K562 (cell line): ENCODE results near the gene PNPLA7. TPM values are rescaled to one million over a fixed set of nuclear protein-coding genes. Genes with fewer than 3 reads are reported as not detected.

Source experiments
- BMI1 ChIP-seq: fragments of 150-350 bp; IDR thresholded peaks from 2 replicates; pipeline ENCODE4 v1.6.1; 2014; ENCODE audit warnings: low read length
- KHSRP ChIP-seq: fragments of 450-650 bp; IDR thresholded peaks from 2 replicates; pipeline ENCODE4 v1.6.1; 2017
- MYC ChIP-seq, 2 experiments: fragments of 250-450 bp in 1 of 2; sonication (Bioruptor Pico) in 1 of 2; IDR thresholded peaks; 2 replicates each; pipeline versions ENCODE4 v1.5.1 to v1.6.1; 2012 to 2021; ENCODE audit warnings: low read depth in 2 of 2, borderline replicate concordance in 1 of 2, improper control_type of control experiment in 1 of 2, low read length in 1 of 2, mild to moderate bottlenecking in 1 of 2, moderate library complexity in 1 of 2
- NEUROD1 ChIP-seq: fragments of 150-350 bp; IDR thresholded peaks from 2 replicates; pipeline ENCODE4 v1.6.1; 2014; ENCODE audit warnings: borderline replicate concordance, low read length, low read depth; ENCODE audit not compliant: partially characterized antibody
- NR2C2 ChIP-seq, 2 experiments: fragments of 200-800 bp in 1 of 2; sonication (Bioruptor generic) in 1 of 2; sonication (generic) in 1 of 2; formaldehyde crosslinking in 1 of 2; IDR thresholded peaks; 2 replicates each; pipeline versions ENCODE4 v1.6.1 to v1.8.0; 2016 to 2022; ENCODE audit warnings: mild to moderate bottlenecking in 1 of 2, missing compliant biosample characterization in 1 of 2, missing genetic modification characterization in 1 of 2, missing genetic modification reagents in 1 of 2
- POLR2G ChIP-seq: fragments of 200-400 bp; formaldehyde crosslinking; IDR thresholded peaks from 2 replicates; pipeline ENCODE4 v1.6.1; 2017; ENCODE audit warnings: low read depth, mild to moderate bottlenecking, antibody characterized with exemption, low read length, moderate library complexity
- RBM17 ChIP-seq: fragments of 200-400 bp; formaldehyde crosslinking; IDR thresholded peaks from 2 replicates; pipeline ENCODE4 v1.6.1; 2017; ENCODE audit warnings: low read depth, mild to moderate bottlenecking, low read length, borderline replicate concordance
- SMAD3 ChIP-seq: fragments of 450-650 bp; formaldehyde crosslinking; conservative IDR thresholded peaks from 2 replicates; pipeline ENCODE4 v1.4.0; 2020; ENCODE audit warnings: mild to moderate bottlenecking
- UBTF ChIP-seq, 2 experiments: IDR thresholded peaks; 2 replicates each; pipeline ENCODE4 v1.6.1; 2012; ENCODE audit warnings: improper control_type of control experiment in 2 of 2, low read depth in 2 of 2, low read length in 2 of 2, borderline replicate concordance in 1 of 2
- ZNF165 ChIP-seq: fragments of 250-450 bp; sonication (Bioruptor Pico); IDR thresholded peaks from 2 replicates; pipeline ENCODE4 v1.4.0; 2020; ENCODE audit warnings: borderline replicate concordance
- ZNF274 ChIP-seq: IDR thresholded peaks from 2 replicates; pipeline ENCODE4 v1.6.1; 2011; ENCODE audit warnings: low read depth, mild to moderate bottlenecking, low read length, moderate library complexity, borderline replicate concordance
- ZNF316 ChIP-seq: fragments of 450-650 bp; IDR thresholded peaks from 2 replicates; pipeline ENCODE4 v1.6.1; 2016
- ZNF644 ChIP-seq: fragments of 200-800 bp; sonication (Bioruptor generic); IDR thresholded peaks from 2 replicates; pipeline ENCODE4 v1.6.1; 2016; ENCODE audit warnings: low read depth, missing genetic modification characterization, missing compliant biosample characterization
- polyA plus RNA-seq, 8 experiments: library from polyadenylated mRNA; depleted of rRNA in 4 of 8; stranded (reverse) in 5 of 8; unstranded in 3 of 8; fragments of >200 nt; fragmentation: Nextera tagmentation in 2 of 8; fragmentation: Illumina TruSeq in 1 of 8; extraction: Ambion mirVana in 2 of 8; extraction: Trizol in 1 of 8; gene quantifications; 2 replicates each; pipeline versions ENCODE4 v1.2.1 to v1.2.3, GENCODE V29; 2011 to 2014; ENCODE audit warnings: inconsistent platforms in 1 of 8, missing spikeins in 1 of 8
- total RNA-seq, 7 experiments: library from RNA; depleted of rRNA in 6 of 7; stranded (reverse); fragments of >200 nt in 6 of 7; fragmentation: Illumina TruSeq in 2 of 7; extraction: Trizol in 2 of 7; gene quantifications; 2 replicates each; pipeline versions ENCODE4 v1.2.1 to v1.2.3, GENCODE V29; 2011 to 2021; ENCODE audit warnings: low replicate concordance in 1 of 7
- TF ChIP-seq, protein P1 (sequence below): fragments of 250-450 bp; sonication (Bioruptor Pico); IDR thresholded peaks from 2 replicates; pipeline ENCODE4 v1.4.0; 2020; ENCODE audit warnings: mild to moderate bottlenecking, moderate library complexity
- TF ChIP-seq, protein P2 (sequence below): fragments of 250-450 bp; sonication (Bioruptor Pico); IDR thresholded peaks from 2 replicates; pipeline ENCODE4 v1.5.0; 2022; ENCODE audit warnings: mild to moderate bottlenecking

The PNPLA7 gene
- total and polyA plus RNA-seq, 9 of the 15 experiments (the other 6 are each of a cell fraction or from before 2014, with no cell fraction given) = 0.01 to 0.85 (median 0.19) TPM; not detected in 1

GRCh38 chr9:137578518-137579258, 28.5 kb upstream of the PNPLA7 start, which contains the start of gene DPH7 (continued):
- TF ChIP-seq, protein P1, sequence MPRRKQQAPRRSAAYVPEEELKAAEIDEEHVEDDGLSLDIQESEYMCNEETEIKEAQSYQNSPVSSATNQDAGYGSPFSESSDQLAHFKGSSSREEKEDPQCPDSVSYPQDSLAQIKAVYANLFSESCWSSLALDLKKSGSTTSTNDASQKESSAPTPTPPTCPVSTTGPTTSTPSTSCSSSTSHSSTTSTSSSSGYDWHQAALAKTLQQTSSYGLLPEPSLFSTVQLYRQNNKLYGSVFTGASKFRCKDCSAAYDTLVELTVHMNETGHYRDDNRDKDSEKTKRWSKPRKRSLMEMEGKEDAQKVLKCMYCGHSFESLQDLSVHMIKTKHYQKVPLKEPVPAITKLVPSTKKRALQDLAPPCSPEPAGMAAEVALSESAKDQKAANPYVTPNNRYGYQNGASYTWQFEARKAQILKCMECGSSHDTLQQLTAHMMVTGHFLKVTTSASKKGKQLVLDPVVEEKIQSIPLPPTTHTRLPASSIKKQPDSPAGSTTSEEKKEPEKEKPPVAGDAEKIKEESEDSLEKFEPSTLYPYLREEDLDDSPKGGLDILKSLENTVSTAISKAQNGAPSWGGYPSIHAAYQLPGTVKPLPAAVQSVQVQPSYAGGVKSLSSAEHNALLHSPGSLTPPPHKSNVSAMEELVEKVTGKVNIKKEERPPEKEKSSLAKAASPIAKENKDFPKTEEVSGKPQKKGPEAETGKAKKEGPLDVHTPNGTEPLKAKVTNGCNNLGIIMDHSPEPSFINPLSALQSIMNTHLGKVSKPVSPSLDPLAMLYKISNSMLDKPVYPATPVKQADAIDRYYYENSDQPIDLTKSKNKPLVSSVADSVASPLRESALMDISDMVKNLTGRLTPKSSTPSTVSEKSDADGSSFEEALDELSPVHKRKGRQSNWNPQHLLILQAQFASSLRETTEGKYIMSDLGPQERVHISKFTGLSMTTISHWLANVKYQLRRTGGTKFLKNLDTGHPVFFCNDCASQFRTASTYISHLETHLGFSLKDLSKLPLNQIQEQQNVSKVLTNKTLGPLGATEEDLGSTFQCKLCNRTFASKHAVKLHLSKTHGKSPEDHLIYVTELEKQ (CRISPR knock-in tag) = no peak
- TF ChIP-seq ZNF316 (peak; percentile 72), KHSRP (no peak), NR2C2 (CRISPR knock-in tag; IDR thresholded peaks at IDR 0.05) (peak; percentile 100), NR2C2 (tag; IDR thresholded peaks at IDR 0.05) (peak; percentile 100), RBM17 (no peak), UBTF (IDR thresholded peaks at IDR 0.05; ENCODE audit: borderline replicate concordance in 1 of 2, low read depth in 2 of 2, low read length in 2 of 2) (peak; percentile 86 to 95; a peak in 3 of 4 replicates), ZNF274 (no peak), POLR2G (peak; percentile 95), BMI1 (no peak), ZNF165 (CRISPR knock-in tag) (no peak; the same call in 1 of the 2 replicates), SMAD3 (CRISPR knock-in tag) (peak; percentile 17; the same call in 1 of the 2 replicates), NEUROD1 (no peak), ZNF644 (0 out of 2 replicates have a peak, but pooled peaks have one; percentile 25), MYC (IDR thresholded peaks at IDR 0.05; ENCODE audit: low read depth, low read length) (peak; percentile 81), MYC (CRISPR knock-in tag; IDR thresholded peaks at IDR 0.05; ENCODE audit: borderline replicate concordance, low read depth) (peak; percentile 57; the same call in 1 of the 2 replicates)
- TF ChIP-seq, protein P2, sequence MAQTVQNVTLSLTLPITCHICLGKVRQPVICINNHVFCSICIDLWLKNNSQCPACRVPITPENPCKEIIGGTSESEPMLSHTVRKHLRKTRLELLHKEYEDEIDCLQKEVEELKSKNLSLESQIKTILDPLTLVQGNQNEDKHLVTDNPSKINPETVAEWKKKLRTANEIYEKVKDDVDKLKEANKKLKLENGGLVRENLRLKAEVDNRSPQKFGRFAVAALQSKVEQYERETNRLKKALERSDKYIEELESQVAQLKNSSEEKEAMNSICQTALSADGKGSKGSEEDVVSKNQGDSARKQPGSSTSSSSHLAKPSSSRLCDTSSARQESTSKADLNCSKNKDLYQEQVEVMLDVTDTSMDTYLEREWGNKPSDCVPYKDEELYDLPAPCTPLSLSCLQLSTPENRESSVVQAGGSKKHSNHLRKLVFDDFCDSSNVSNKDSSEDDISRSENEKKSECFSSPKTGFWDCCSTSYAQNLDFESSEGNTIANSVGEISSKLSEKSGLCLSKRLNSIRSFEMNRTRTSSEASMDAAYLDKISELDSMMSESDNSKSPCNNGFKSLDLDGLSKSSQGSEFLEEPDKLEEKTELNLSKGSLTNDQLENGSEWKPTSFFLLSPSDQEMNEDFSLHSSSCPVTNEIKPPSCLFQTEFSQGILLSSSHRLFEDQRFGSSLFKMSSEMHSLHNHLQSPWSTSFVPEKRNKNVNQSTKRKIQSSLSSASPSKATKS (CRISPR knock-in tag) = no peak
